H1 (cell line): ENCODE measurements around the gene PI4KA. TPM values are rescaled to one million over a fixed set of nuclear protein-coding genes. Genes with fewer than 3 reads are reported as not detected.

Experiments used
- CTCF ChIA-PET: fragments of 300-600 bp; sonication (Branson Sonifier 250); formaldehyde crosslinking; loops from one replicate; lab custom pipeline; 2021; ENCODE audit not compliant: partially characterized antibody; lab: Charles Lee
- POLR2A ChIA-PET: fragments of 300-600 bp; sonication (Branson Sonifier 250); formaldehyde crosslinking; loops from one replicate; lab custom pipeline; 2021; ENCODE audit warnings: inconsistent platforms; ENCODE audit not compliant: partially characterized antibody; lab: Charles Lee
- DNase-seq, 2 experiments: peaks; one replicate each; pipeline versions ENCODE4 v3.0.0 to v3.0.0-alpha.2; 2010 to 2022; ENCODE audit warnings: low spot score in 2 of 2, low read depth in 1 of 2, mixed read lengths in 1 of 2
- FAIRE-seq: peaks from 2 replicates; lab custom pipeline; 2011; peaks lifted over from hg19 to GRCh38; lab: Jason Lieb, UNC
- H2AFZ ChIP-seq: 2 replicates; pipeline ENCODE4 v1.8.1; 2012; ENCODE audit warnings: low read length, inconsistent platforms
- H2AK5ac ChIP-seq: 2 replicates; pipeline ENCODE4 v1.6.1; 2013; ENCODE audit warnings: low read depth, low read length
- H2BK120ac ChIP-seq: replicated peaks from 2 replicates; pipeline ENCODE3; 2013; ENCODE audit warnings: low read depth, low read length, inconsistent platforms
- H2BK12ac ChIP-seq: 2 replicates; pipeline ENCODE4 v1.6.1; 2013; ENCODE audit warnings: low read depth, low read length
- H2BK15ac ChIP-seq: 2 replicates; pipeline ENCODE4 v1.6.1; 2013; ENCODE audit warnings: low read length
- H2BK20ac ChIP-seq: 2 replicates; pipeline ENCODE4 v1.6.1; 2013; ENCODE audit warnings: low read length
- H2BK5ac ChIP-seq: 2 replicates; pipeline ENCODE4 v1.6.1; 2013; ENCODE audit warnings: low read depth, low read length
- H3K14ac ChIP-seq: 2 replicates; pipeline ENCODE4 v1.6.1; 2013; ENCODE audit warnings: inconsistent platforms; ENCODE audit not compliant: insufficient read length
- H3K18ac ChIP-seq: 2 replicates; pipeline ENCODE4 v1.6.1; 2013; ENCODE audit warnings: low read length; ENCODE audit errors: extremely low read depth
- H3K23ac ChIP-seq: 2 replicates; pipeline ENCODE4 v1.6.1; 2013; ENCODE audit warnings: inconsistent platforms; ENCODE audit not compliant: insufficient read length
- H3K23me2 ChIP-seq: 2 replicates; pipeline ENCODE4 v1.6.1; 2013; ENCODE audit warnings: low read depth, low read length
- H3K27ac ChIP-seq: 2 replicates; pipeline ENCODE4 v1.6.1; 2011; ENCODE audit warnings: low read depth, low read length, inconsistent platforms
- H3K27me3 ChIP-seq, 4 experiments: replicated peaks in 1 of 4; 1 replicate in 1 of 4; 2 replicates in 3 of 4; pipeline versions ENCODE4 v1.6.1 to v1.8.1; 2011 to 2013; ENCODE audit warnings: low read length in 3 of 4, mild to moderate bottlenecking in 3 of 4, inconsistent platforms in 2 of 4, mixed read lengths in 2 of 4, moderate library complexity in 1 of 4; ENCODE audit not compliant: control insufficient read depth in 3 of 4, insufficient read depth in 3 of 4; ENCODE audit errors: extremely low read depth in 1 of 4
- H3K36me3 ChIP-seq, 4 experiments: 2 replicates each; pipeline versions ENCODE4 v1.6.1 to v1.8.1; 2011 to 2013; ENCODE audit warnings: mild to moderate bottlenecking in 4 of 4, low read length in 3 of 4, moderate library complexity in 2 of 4, control low read depth in 1 of 4, inconsistent platforms in 1 of 4; ENCODE audit not compliant: insufficient read depth in 4 of 4, control insufficient read depth in 2 of 4
- H3K4ac ChIP-seq: replicated peaks from 2 replicates; pipeline ENCODE3; 2013; ENCODE audit warnings: low read length, low read depth, mixed read lengths, inconsistent platforms; ENCODE audit not compliant: insufficient read length
- H3K4me1 ChIP-seq, 4 experiments: replicated peaks in 1 of 4; 1 replicate in 1 of 4; 2 replicates in 3 of 4; pipeline versions ENCODE4 v1.6.1 to v1.8.1; 2011 to 2013; ENCODE audit warnings: low read length in 3 of 4, inconsistent platforms in 2 of 4, mixed read lengths in 1 of 4; ENCODE audit not compliant: insufficient read depth in 4 of 4, control insufficient read depth in 3 of 4
- H3K4me2 ChIP-seq, 2 experiments: 2 replicates each; pipeline versions ENCODE4 v1.6.1 to v1.8.1; 2011 to 2013; ENCODE audit warnings: low read depth in 2 of 2, low read length in 2 of 2, control low read depth in 1 of 2, inconsistent platforms in 1 of 2, mild to moderate bottlenecking in 1 of 2; ENCODE audit not compliant: insufficient read depth in 1 of 2
- H3K4me3 ChIP-seq, 4 experiments: fragments of 200-600, 300-600 bp in 1 of 4; sonication (generic), shearing (Covaris generic), sonication (Bioruptor Twin) in 1 of 4; 2 replicates each; pipeline versions ENCODE4 v1.5.1 to v1.8.1; 2011 to 2016; ENCODE audit warnings: low read length in 4 of 4, low read depth in 3 of 4, control low read depth in 2 of 4, inconsistent platforms in 2 of 4, mild to moderate bottlenecking in 2 of 4, mixed read lengths in 1 of 4, moderate library complexity in 1 of 4; ENCODE audit not compliant: insufficient read depth in 2 of 4; ENCODE audit errors: extremely low read depth in 1 of 4
- H3K56ac ChIP-seq: replicated peaks from 2 replicates; pipeline ENCODE3; 2013; ENCODE audit warnings: low read depth, mild to moderate bottlenecking, mixed read lengths, low read length, inconsistent platforms; ENCODE audit not compliant: insufficient read length
- H3K79me1 ChIP-seq: 2 replicates; pipeline ENCODE4 v1.6.1; 2013; ENCODE audit warnings: low read depth, low read length, control low read depth
- H3K79me2 ChIP-seq, 2 experiments: 2 replicates each; pipeline versions ENCODE4 v1.6.1 to v1.8.1; 2012 to 2013; ENCODE audit warnings: low read length in 2 of 2, mild to moderate bottlenecking in 2 of 2, inconsistent platforms in 1 of 2; ENCODE audit not compliant: insufficient read depth in 2 of 2, control insufficient read depth in 1 of 2
- H3K9ac ChIP-seq, 4 experiments: replicated peaks in 1 of 4; 1 replicate in 1 of 4; 2 replicates in 3 of 4; pipeline versions ENCODE4 v1.6.1 to v1.8.1; 2011 to 2013; ENCODE audit warnings: low read depth in 3 of 4, low read length in 3 of 4, control low read depth in 2 of 4, mild to moderate bottlenecking in 2 of 4, moderate library complexity in 2 of 4, inconsistent platforms in 1 of 4; ENCODE audit errors: extremely low read depth in 1 of 4
- H3K9me3 ChIP-seq, 2 experiments: 2 replicates each; pipeline versions ENCODE4 v1.6.1 to v1.8.1; 2012 to 2013; ENCODE audit warnings: mild to moderate bottlenecking in 2 of 2, moderate library complexity in 2 of 2, control low read depth in 1 of 2, inconsistent platforms in 1 of 2, low read depth in 1 of 2, low read length in 1 of 2, mixed read lengths in 1 of 2; ENCODE audit not compliant: insufficient read depth in 2 of 2
- H4K20me1 ChIP-seq, 2 experiments: replicated peaks in 1 of 2; 2 replicates each; pipeline versions ENCODE3 to v1.8.1; 2011 to 2013; ENCODE audit warnings: inconsistent platforms in 2 of 2, low read length in 2 of 2, mild to moderate bottlenecking in 1 of 2; ENCODE audit not compliant: insufficient read depth in 2 of 2, control insufficient read depth in 1 of 2
- H4K5ac ChIP-seq: 2 replicates; pipeline ENCODE4 v1.6.1; 2013; ENCODE audit warnings: low read length, low read depth, mixed read lengths, inconsistent platforms; ENCODE audit not compliant: insufficient read length
- H4K8ac ChIP-seq: 2 replicates; pipeline ENCODE4 v1.8.0; 2013; ENCODE audit warnings: mild to moderate bottlenecking, moderate library complexity, low read length, inconsistent platforms; ENCODE audit not compliant: insufficient read depth; ENCODE audit errors: extremely low read depth
- H4K91ac ChIP-seq: replicated peaks from 2 replicates; pipeline ENCODE3; 2013; ENCODE audit warnings: low read length, mixed read lengths, inconsistent platforms; ENCODE audit not compliant: insufficient read length
- ASH2L ChIP-seq: fragments of 200-600, 300-600 bp; sonication (generic); IDR thresholded peaks from one replicate; pipeline ENCODE4 v1.7.1; 2017; ENCODE audit warnings: low read length
- POLR2A ChIP-seq, 2 experiments: IDR thresholded peaks; 1 replicate in 1 of 2; 2 replicates in 1 of 2; pipeline ENCODE4 v1.6.1; 2011; ENCODE audit warnings: low read depth in 2 of 2, low read length in 2 of 2, mild to moderate bottlenecking in 2 of 2; ENCODE audit errors: control extremely low read depth in 1 of 2
- TCF12 ChIP-seq: IDR thresholded peaks from 2 replicates; pipeline ENCODE4 v1.6.1; 2011; ENCODE audit warnings: low read depth, mild to moderate bottlenecking, low read length
- TEAD4 ChIP-seq: IDR thresholded peaks from 2 replicates; pipeline ENCODE4 v1.6.1; 2012; ENCODE audit warnings: low read depth, low read length, inconsistent platforms, mixed read lengths
- WGBS, 2 experiments: shearing (Covaris generic) in 1 of 2; methylation state at CpG; one replicate each; pipeline versions ENCODE4 v1.1.6 to v1.1.7; 2013 to 2015; ENCODE audit warnings: low lambda C conversion rate in 2 of 2, mixed read lengths in 2 of 2, inconsistent platforms in 1 of 2, low coverage in 1 of 2, missing lambda C conversion rate in 1 of 2; ENCODE audit not compliant: insufficient replicate concordance in 2 of 2, insufficient coverage in 1 of 2, insufficient read length in 1 of 2; ENCODE audit errors: extremely low coverage in 1 of 2, missing lambda C conversion rate in 1 of 2; 5-methylcytosine and 5-hydroxymethylcytosine counted together
- polyA plus RNA-seq, 7 experiments: library from polyadenylated mRNA; depleted of rRNA in 3 of 7; stranded (reverse) in 5 of 7; unstranded in 2 of 7; fragments of >200 nt in 5 of 7; fragments of 200-250 nt in 2 of 7; gene quantifications; 1 replicate in 5 of 7; 2 replicates in 1 of 7; 4 replicates in 1 of 7; pipeline versions ENCODE4 v1.2.1 to v1.2.3, GENCODE V29; 2011 to 2013; ENCODE audit warnings: missing spikeins in 2 of 7, mixed read lengths in 2 of 7
- total RNA-seq: library from RNA; stranded (reverse); fragmentation: NEBNext Ultra II Directional; extraction: Animal tissue kit (Norgen Biotek cat#: 25700); gene quantifications from 2 replicates; pipeline ENCODE4 v1.2.1, GENCODE V29; 2021

Gene PI4KA
- total and polyA plus RNA-seq, 2 of the 8 experiments (the other 6 are each of a cell fraction or from before 2014, with no cell fraction given) = 22.5 to 37.7 TPM

- no peak overlapping the region for H3K4ac ChIP-seq
- no peaks in the 10 kb centered on the region for H3K79me2 ChIP-seq
- no peak overlapping the region for H4K5ac ChIP-seq
- H2BK5ac ChIP-seq = no peak overlapping the region
- H2BK15ac ChIP-seq = no peak overlapping the region
- whole genome bisulfite sequencing, 2 experiments = 84% methylated on average over 9 of the region's 9 CpGs; no CpG with 5 or more reads in 1 of the 2 experiments
- no peak overlapping the region for H3K56ac ChIP-seq
- H3K9me3 ChIP-seq = no peaks in the 10 kb centered on the region
- H3K23ac ChIP-seq = no peak overlapping the region
- no peak overlapping the region for H3K18ac ChIP-seq
- no peak overlapping the region; the same call in 1 of the 2 replicates for H3K27ac ChIP-seq
- H2AFZ ChIP-seq = no peak overlapping the region
- no peaks in the 10 kb centered on the region for H3K79me1 ChIP-seq
- no peaks in the 10 kb centered on the region; the same call in 1 of the 2 replicates for H3K23me2 ChIP-seq
- H4K91ac ChIP-seq = no peak overlapping the region
- POLR2A ChIA-PET = no interaction called here
- H3K27me3 ChIP-seq = no peaks in the 10 kb centered on the region
- no peak overlapping the region for H2AK5ac ChIP-seq
- DNase-seq (no peak), FAIRE-seq (no peak)
- peaks cover 0 to 3% (median under 1%) of the 10 kb centered on the region in 4 experiments; a peak in 2 of 8 replicates for H3K36me3 ChIP-seq
- no peak overlapping the region for H3K4me2 ChIP-seq
- H3K4me1 ChIP-seq = no peaks in the 10 kb centered on the region
- peaks cover 0 to 1% of the 10 kb centered on the region in 2 experiments for H4K20me1 ChIP-seq
- no peak overlapping the region for H3K9ac ChIP-seq
- no peak overlapping the region for H2BK120ac ChIP-seq
- H4K8ac ChIP-seq = no peak overlapping the region
- CTCF ChIA-PET = interaction anchor here (0.7 to 1.2 kb wide), 3 partner anchors 17 to 26 kb away, joined by 3 to 4 read pairs (median 3); no protein-coding TSS in a partner anchor
- H3K14ac ChIP-seq = no peak overlapping the region
- no peak overlapping the region for H2BK12ac ChIP-seq
- H2BK20ac ChIP-seq = no peak overlapping the region
- H3K4me3 ChIP-seq = no peak overlapping the region
- no peak for TF ChIP-seq POLR2A (IDR thresholded peaks at IDR 0.05; ENCODE audit: control extremely low read depth in 1 of 2, low read depth in 2 of 2, low read length in 2 of 2)
- TF ChIP-seq TCF12 = no peak
- TF ChIP-seq TEAD4 = no peak
- no peak for TF ChIP-seq ASH2L
Observed at GRCh38 chr22:20724676-20725454, 133.7 kb downstream of the PI4KA start.
